IMR-90 (cell line): Measurements from ENCODE around the gene VOPP1.

Source experiments
- BHLHE40 ChIP-seq: fragments of 150-350 bp; IDR thresholded peaks from 2 replicates; pipeline ENCODE4 v1.6.1; 2016; ENCODE audit warnings: mild to moderate bottlenecking, low read depth, low read length
- CEBPB ChIP-seq: IDR thresholded peaks from 2 replicates; pipeline ENCODE4 v1.6.1; 2012; ENCODE audit warnings: low read depth, low read length, improper control_type of control experiment
- CHD1 ChIP-seq: IDR thresholded peaks from 2 replicates; pipeline ENCODE4 v1.6.1; 2012; ENCODE audit warnings: low read depth, low read length, improper control_type of control experiment
- FOS ChIP-seq: fragments of 150-350 bp; IDR thresholded peaks from 2 replicates; pipeline ENCODE4 v1.6.1; 2016; ENCODE audit warnings: low read depth, low read length
- POLR2A ChIP-seq: IDR thresholded peaks from 2 replicates; pipeline ENCODE4 v1.6.1; 2012; ENCODE audit warnings: mild to moderate bottlenecking, low read depth, low read length
- RFX5 ChIP-seq: IDR thresholded peaks from 2 replicates; pipeline ENCODE4 v1.8.0; 2012; ENCODE audit warnings: low read depth, mild to moderate bottlenecking, low read length, moderate library complexity
- SMC3 ChIP-seq: fragments of 150-350 bp; IDR thresholded peaks from 2 replicates; pipeline ENCODE4 v1.6.1; 2016; ENCODE audit warnings: low read depth, mild to moderate bottlenecking, antibody characterized with exemption, low read length, moderate library complexity
- TF ChIP-seq, protein P1 (sequence below): conservative IDR thresholded peaks from 2 replicates; pipeline ENCODE4 v1.5.1; 2012; ENCODE audit warnings: mild to moderate bottlenecking, low read depth, low read length, improper control_type of control experiment
- TF ChIP-seq, protein P2 (sequence below): fragments of 150-350 bp; IDR thresholded peaks from 2 replicates; pipeline ENCODE4 v1.6.1; 2017; ENCODE audit warnings: mild to moderate bottlenecking, antibody characterized with exemption, low read length, low read depth

DNA sequence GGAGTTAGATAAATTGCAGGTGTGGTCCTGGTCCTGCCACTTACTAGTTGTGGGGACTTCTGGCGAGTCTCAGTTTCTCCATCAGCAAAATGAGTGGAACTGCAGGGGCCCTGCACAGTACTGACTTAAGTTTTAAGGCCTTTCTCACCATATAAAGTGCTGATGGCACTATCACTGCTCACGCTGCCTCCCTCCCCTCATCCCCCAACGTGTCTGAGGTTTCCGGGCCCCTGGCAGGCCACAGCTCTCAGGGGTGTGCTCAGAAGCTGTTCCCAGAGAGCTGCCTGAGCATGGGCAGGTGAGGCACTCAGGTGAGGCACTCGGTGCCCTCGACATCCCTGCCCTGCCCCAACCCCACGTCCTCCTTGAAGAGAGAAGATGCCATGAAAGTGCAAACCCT is 74.2 kb downstream of the VOPP1 start:
- TF ChIP-seq, protein P1, sequence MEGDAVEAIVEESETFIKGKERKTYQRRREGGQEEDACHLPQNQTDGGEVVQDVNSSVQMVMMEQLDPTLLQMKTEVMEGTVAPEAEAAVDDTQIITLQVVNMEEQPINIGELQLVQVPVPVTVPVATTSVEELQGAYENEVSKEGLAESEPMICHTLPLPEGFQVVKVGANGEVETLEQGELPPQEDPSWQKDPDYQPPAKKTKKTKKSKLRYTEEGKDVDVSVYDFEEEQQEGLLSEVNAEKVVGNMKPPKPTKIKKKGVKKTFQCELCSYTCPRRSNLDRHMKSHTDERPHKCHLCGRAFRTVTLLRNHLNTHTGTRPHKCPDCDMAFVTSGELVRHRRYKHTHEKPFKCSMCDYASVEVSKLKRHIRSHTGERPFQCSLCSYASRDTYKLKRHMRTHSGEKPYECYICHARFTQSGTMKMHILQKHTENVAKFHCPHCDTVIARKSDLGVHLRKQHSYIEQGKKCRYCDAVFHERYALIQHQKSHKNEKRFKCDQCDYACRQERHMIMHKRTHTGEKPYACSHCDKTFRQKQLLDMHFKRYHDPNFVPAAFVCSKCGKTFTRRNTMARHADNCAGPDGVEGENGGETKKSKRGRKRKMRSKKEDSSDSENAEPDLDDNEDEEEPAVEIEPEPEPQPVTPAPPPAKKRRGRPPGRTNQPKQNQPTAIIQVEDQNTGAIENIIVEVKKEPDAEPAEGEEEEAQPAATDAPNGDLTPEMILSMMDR: no peak
- TF ChIP-seq CHD1 (no peak), POLR2A (no peak), FOS (no peak), SMC3 (no peak), BHLHE40 (no peak), RFX5 (no peak), CEBPB (no peak)
- TF ChIP-seq, protein P2, sequence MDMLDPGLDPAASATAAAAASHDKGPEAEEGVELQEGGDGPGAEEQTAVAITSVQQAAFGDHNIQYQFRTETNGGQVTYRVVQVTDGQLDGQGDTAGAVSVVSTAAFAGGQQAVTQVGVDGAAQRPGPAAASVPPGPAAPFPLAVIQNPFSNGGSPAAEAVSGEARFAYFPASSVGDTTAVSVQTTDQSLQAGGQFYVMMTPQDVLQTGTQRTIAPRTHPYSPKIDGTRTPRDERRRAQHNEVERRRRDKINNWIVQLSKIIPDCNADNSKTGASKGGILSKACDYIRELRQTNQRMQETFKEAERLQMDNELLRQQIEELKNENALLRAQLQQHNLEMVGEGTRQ: no peak
